Heart left ventricle (tissue), 13 donors: Measurements from ENCODE around the gene MYH7B.

Experiments
- CTCF ChIP-seq, 12 donors: fragments of 200-600 bp; sonication (generic) in 4 of 12; IDR thresholded peaks; one replicate each; pipeline versions ENCODE4 v1.5.0 to v1.8.0; 2018 to 2022; ENCODE audit warnings: antibody characterized with exemption in 12 of 12, mild to moderate bottlenecking in 5 of 12
- POLR2A ChIP-seq, 2 donors: fragments of 450-650 bp; IDR thresholded peaks; one replicate each; pipeline ENCODE4 v1.6.1; 2017; ENCODE audit warnings: antibody characterized with exemption in 2 of 2, mild to moderate bottlenecking in 2 of 2, moderate library complexity in 2 of 2
- donor health status: ischemic (EF 13 %, LVEDD 7.1; RV severe dilation, severe dysfunction).
- donor health status: DM: no; HTN: yes; CAD: no.
- donor health status: DM: no; HTN: no; CAD: no.
- donor health status: ischemic (EF 25% LVEDD 6.9; RV normal size, moderate dysfunction).
- donor health status: ischemic (EF 25% LVEDD 5.7; RV mildly dilated, moderate dysfunction).
- donor health status: ischemic (EF 35%, LVEDD 5.7; RV mildly dilated, moderate dysfunction).
- donor health status: nonischemic (EF 11% LVEDD 7.7; RV severe dilation, severe dysfunction).
- donor health status: DM: yes; HTN: yes; CAD: no.
- donor health status: PGD.
- donor health status: ischemic (EF 29% LVEDD 5.4; RV normal size, mild dysfunction).
- donor health status: nonischemic (EF 23%, LVEDD 6.1; RV moderate dilation, normal function).

GRCh38 chr20:34921436-34921835 lies 34.2 kb upstream of the MYH7B start:
- TF ChIP-seq CTCF (IDR thresholded peaks at IDR 0.05) (no peak), POLR2A (IDR thresholded peaks at IDR 0.05) (no peak)
